Activated CD8-positive, alpha-beta memory T cell treated with anti-CD3 and anti-CD28 coated beads, Interleukin-2, amount 50 U/mL, for 24 hours (primary cell): ENCODE measurements around the gene ACSF2.
"Not testable (repeated sequence)": the region's sequence is repeated elsewhere in the genome, so short reads cannot be mapped to it uniquely, and the experiment has no call there.

Experiments used
- DNase-seq: peaks from one replicate; pipeline ENCODE4 v3.0.0-alpha.2; 2020; ENCODE audit errors: extremely low read depth

Gene ACSF2

GRCh38 chr17:50464736-50465135 lies 38.7 kb downstream of the ACSF2 start:
- DNase-seq = no peak

DNA sequence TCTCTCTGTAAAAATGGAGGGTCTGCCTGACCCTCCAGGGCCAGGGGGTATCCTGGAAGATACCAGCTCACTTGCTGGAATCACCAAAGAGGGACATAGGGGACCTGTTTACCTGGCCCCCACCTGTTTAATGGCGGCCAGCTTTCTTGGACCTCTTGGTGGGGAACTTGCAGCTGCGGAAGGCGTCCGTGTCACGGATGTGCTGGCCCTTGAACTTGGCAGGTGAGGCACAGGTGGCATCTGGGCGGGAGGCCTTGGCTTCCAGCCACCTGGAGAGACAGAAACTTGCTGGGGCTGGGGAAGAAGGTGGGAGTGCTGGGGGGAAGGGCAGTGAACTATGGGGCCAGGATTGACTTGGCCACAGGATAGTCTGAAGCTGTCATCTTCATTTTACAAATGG lies 39.2 kb downstream of the ACSF2 start:
- no peak for DNase-seq

DNA sequence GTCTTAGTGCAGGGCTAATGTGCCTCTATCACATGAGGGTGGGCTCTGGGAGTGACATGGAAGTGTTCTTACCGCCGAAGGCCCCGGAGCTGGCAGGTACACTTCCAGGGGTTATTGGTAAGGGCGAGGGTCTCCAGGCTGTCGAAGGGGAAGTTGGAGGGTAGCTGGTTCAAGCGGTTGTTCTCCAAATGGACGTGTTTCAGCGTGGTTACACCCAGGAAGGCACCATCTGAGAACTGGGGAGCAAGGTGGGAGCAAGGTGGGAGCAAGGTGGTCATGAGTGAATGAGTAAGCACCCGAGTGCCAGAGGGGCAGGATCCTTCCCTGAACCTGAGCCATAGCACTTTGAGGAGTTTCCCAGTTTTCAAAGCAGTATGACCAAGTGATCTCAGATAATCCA lies 39.6 kb downstream of the ACSF2 start:
- no peak for DNase-seq

DNA sequence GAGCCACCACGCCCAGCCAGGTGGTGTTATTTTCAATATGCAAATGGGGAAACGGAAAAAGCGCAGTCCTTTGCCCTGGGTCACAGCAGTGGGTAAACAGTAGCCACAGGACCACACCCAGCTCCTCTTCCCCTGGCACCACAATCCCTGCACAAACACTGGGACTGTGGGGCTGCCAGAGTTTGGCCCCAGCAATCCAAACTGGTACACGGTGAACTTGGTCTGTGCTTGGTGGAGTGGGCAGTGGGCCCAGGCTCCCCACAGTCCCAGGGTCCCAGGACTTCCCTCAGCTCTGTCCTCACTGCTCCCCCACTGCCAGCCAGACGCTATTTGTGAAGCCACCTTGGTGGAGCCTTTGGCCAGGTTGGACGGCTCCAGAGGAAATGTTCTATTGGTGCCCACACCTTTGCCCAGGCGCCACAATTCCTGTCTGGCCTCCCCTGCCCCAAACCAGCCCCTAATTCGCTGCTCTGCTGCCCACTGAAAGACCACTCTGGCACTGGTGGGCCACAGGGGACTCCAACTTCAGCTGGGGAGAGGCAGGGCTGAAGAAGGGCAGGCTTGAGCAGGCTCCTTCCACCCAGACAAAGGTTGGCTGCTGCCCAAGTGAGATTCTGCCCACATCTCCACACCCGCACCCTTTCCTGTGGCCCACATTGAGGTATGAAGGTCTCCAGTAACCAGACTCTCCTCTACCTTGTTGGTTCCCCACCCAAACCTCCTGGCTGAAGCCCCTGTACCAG lies 40.5 kb downstream of the ACSF2 start:
- DNase-seq = no peak

- DNase-seq = no peak
These were observed 41.3 kb downstream of the ACSF2 start for GRCh38 chr17:50467114-50467854.

DNA sequence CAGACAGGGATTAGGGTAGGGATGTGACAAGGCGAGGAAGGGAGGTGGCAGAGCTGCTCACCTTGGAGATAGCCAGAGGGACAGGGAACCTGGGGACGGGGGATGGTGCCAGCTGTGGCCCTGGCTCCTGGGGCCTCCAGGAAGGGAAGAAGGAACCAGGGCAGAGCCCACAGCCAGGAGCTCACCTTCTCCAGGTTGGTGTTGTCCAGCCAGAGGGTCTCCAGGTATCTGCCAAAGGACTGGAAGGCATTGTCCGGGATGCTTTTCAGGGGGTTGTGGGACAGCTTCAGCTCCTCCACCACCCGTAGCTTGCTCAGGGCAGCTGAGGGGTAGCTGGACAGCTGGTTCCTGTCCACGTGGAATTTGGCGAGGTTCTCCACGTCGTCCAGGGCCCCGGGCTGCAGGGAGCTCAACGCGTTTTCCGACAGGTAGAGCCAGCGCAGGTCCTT lies 41.9 kb downstream of the ACSF2 start:
- no peak for DNase-seq

DNA sequence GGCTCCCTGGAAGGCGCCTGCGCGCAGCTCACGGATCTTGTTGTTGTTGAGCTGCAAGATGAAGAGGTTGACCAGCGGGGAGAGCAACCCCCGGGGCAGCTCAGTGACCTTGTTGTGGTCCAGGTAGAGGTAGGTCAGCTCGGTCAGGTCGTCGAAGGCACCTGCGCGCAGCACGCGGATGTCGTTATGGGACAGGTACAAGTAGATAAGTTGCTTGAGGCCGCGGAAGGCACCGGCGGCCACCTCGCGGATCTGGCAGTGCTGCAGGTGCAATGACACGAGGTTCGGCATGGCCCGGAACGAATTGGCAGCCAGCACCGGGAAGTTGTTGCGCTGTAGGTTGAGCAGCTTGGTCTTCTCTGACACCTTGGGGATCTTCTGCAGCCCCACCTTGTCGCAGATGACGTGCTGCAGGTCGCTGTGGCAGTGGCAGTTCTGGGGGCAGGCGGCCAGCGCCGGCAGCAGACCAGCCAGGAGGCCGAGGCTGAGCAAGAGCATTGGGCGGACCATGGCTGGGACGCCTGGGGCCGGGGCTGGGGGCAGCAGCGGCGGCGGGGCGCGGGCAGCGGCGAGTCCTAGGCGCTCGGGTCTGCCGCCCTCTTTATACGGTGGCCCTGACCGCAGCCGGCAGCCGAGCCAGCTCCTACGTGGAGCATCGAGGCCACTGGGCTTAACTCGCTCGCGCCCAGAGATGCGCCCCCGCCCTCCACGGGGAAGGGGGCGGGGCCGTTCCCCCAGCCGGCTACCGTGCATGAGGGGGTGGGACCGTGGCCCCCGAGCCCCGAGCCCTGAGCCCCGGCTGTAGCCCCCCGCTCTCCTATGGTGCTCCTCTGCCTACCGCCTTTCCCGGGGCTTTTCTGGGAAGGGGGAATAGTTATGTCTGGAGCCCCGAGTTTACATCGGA lies 42.5 kb downstream of the ACSF2 start, which contains the start of gene CHAD:
CHAD (minus strand) TSS at position 577 of the 904 bp plus-strand sequence; CDS start at position 510, 67 bp downstream.
- no peak for DNase-seq

GRCh38 chr17:50469208-50469605 lies 43.2 kb downstream of the ACSF2 start:
- no peak for DNase-seq

DNA sequence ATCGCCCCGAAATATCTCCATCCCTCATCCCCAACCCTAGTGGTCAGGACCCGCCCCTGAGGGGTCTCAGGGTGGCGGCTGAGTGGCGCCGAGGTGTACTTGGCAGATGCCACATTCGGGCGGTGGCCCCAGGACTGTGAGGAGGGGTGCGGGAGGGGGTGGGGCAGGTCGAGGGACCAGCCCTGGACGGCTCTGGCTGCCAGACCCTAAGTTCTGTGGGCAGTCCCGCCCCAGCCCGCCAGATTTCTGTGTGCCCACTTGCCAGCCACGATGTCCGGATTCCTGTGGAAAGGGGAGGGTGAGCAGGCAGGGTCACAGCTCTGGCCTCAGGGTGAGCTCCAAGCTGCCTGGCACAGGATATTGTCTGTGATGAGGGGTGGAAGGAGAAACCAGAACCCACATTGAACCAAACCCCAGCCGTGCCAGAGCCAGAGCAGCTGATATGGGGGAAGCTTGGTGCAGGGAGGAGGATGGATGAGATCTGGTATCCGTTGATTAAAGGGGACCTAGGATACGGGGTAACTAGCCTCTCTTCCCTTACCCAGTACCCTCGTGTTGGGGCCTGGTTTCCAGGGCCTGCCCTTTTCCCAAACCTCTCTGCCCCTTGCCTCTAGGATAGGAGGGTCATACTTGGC lies 43.8 kb downstream of the ACSF2 start:
- no peak for DNase-seq

DNA sequence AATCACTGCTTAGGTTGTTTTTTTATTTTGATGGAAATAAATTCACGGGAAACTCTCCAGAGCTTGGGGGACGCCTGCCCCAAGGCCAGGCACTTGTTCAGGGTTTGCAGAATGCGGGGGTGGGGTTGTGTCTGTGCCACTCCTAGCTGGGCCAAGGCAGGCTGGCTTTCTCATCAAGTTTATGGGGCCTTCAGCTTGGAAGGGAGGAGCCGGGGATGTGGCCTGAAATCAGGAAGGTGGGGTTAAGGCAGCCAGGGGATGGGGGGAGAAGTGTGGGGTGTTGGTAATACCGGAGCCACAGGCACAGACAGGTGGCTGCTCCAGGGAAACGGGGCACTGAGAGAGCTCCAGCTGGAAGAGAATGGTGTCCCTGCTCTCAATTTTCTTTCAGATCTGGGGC lies 44.4 kb downstream of the ACSF2 start:
- DNase-seq = no peak

DNA sequence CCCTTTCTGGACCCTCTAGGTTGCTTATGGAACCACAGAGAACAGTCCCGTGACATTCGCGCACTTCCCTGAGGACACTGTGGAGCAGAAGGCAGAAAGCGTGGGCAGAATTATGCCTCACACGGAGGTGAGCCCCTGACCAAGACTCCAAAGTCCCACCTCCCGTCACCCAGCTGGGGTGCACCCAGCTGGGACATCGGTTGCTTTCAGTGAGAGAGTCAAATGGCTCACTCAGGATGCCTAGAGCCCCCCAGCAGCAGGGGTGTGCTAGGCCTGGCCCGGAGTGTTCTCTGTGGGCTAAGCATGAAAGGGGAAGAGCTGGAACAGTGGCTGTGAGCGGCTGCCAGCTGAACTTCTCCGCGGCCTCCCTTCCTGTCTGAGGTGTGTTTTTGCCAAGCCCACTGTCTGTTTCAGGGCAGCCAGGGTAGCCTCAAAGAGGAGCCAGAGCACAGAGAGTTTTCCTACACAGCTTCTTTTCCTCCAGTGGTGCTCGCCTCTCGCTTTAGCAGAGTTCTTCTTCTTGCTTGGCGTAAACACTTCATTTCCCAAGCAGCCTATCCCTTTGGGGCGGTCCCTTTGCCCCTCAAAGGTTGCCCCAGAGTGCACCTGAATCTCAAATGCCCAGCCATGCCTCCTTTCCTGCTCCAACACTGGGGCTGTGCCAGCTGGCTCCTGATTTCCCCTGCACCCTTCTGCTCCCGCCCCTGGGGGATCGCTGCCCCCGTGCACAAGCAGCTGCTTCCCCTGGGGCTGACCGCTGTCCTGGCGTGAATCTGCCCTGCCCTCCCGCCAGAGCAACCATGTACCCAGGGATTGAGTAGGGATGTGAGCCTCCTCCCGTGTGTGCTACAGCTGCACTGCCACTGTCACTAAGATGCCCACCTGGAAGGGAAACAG lies 45.2 kb downstream of the ACSF2 start:
- no peak for DNase-seq

- no peak for DNase-seq
These were observed 46.3 kb downstream of the ACSF2 start for GRCh38 chr17:50472286-50472685.

DNA sequence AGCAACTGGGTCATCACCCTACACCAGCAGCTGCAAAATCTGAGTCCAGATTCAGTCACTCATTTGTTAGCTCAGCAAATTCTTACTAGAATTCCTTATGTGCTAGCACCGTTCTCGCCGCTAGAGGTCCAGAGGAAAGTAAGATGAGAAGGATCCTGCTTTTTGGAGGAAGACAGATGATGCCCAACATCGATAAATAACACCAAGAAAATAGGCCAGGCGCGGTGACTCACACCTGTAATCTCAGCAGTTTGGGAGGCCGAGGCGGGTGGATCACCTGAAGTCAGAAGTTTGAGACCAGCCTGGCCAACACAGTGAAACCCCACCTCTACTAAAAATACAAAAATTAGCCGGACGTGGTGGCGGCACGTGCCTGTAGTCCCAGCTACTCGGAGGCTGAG lies 46.7 kb downstream of the ACSF2 start:
- not testable (repeated sequence) for DNase-seq

- DNase-seq = no peak
These were observed 47.9 kb downstream of the ACSF2 start for GRCh38 chr17:50473901-50474300.

DNA sequence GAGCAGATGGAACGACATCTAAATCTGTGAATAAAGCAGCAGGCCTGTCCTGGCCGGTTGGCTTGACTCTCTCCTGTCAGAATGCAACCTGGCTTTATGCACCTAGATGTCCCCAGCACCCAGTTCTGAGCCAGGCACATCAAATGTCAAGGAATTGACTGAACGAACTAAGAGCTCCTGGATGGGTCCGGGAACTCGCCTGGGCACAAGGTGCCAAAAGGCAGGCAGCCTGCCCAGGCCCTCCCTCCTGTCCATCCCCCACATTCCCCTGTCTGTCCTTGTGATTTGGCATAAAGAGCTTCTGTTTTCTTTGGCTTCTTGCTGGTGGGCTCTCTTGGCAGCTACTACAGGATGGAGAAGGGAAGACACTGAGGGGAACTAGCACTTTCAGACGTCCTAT lies 48.5 kb downstream of the ACSF2 start:
- no peak for DNase-seq

DNA sequence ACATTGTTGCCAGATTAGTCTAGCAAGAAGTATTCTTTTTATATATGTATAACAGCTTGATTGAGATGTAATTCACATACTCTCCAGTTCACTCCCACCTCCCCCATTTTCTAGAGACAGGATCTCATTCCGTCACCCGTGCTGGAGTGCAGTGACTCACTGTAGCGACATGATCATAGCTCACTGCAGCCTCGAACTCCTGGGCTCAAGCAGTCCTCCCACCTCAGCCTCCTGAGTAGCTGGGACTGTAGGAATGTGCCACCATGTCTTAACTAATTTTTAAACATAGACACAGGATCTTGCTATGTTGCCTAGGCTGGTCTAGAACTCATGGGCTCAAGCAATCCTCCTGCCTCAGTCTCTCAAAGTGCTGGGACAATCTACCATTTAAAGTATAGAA lies 49.3 kb downstream of the ACSF2 start:
- no peak for DNase-seq

DNA sequence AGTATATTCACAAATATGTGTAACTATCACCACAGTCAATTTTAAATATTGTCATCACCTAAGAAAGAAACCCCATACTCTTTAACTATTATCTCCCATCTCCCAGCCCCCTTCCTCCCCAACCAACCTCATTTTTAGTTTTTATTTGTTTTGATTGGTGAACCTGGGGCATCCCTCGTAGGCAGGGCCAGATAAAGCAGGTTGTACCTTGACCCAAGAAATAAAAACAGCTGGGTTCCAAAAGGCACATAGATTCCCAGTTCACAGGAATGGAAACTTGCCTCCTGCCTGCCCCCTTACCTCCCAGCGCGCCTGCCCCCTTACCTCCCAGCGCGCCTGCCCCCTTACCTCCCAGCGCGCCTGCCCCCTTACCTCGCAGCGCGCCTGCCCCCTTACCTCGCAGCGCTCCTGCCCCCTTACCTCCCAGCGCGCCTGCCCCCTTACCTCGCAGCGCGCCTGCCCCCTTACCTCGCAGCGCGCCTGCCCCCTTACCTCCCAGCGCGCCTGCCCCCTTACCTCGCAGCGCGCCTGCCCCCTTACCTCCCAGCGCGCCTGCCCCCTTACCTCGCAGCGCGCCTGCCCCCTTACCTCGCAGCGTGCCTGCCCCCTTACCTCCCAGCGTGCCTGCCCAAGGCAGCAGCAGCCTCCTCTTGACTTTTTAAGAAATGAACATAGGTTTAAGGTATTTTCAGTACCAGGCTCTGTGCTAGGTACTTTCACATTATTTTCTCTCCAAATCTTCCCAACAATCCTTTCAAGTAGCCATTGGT lies 49.9 kb downstream of the ACSF2 start:
- not testable (repeated sequence) for DNase-seq

DNA sequence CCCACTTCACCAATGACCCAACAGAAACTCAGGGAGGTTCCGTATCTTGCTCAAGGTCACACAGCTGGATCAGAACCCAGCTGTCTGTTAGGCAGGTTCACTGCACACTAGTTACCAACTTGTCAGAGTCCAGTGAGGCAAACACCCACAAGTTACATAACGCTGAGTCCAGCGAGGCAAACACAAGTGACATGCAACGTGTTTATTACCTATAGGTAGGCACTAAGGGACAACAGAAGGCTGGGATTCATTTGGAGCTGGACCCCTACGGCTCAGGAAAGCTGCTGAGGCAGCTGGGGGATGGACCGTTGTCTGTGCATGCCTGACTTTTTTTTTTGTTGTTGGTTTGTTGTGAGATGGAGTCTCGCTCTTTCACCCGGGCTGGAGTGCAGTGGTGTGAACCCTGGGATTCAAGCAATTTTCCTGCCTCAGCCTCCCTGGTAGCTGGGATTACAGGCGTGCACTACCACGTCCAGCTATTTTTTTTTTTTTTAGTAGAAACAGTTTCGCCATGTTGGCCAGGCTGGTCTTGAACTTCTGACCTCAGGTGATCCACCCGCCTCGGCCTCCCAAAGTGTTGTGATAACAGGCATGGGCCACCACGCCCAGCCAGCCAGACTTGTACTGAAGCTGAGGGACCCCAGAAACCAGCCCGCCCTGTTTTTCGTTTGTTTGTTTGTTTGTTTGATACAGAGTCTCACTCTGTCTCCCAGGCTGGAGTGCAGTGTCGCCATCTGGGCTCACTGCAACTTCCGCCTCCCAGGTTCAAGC lies 50.7 kb downstream of the ACSF2 start:
- DNase-seq = no peak

GRCh38 chr17:50477976-50478375 lies 52.0 kb downstream of the ACSF2 start:
- DNase-seq = no peak
